Gastroesophageal sphincter (tissue), 4 donors: ENCODE results near the gene EDN1. TPM values are rescaled to one million over a fixed set of nuclear protein-coding genes. Genes with fewer than 3 reads are reported as not detected.

Experiments
- ATAC-seq: fragments of 150-250 bp; one replicate; pipeline ENCODE4 v1.9.1; 2016; ENCODE audit warnings: mild to moderate bottlenecking, moderate library complexity
- H3K27ac ChIP-seq, 4 donors: fragments of 200-600 bp; sonication (generic) in 3 of 4; 1 replicate in 3 of 4; 2 replicates in 1 of 4; pipeline ENCODE4 v1.5.1; 2016 to 2019
- H3K27me3 ChIP-seq: fragments of 200-600 bp; sonication (generic); one replicate; pipeline ENCODE4 v1.5.1; 2019
- H3K36me3 ChIP-seq, 2 donors: fragments of 200-600 bp; sonication (generic); one replicate each; pipeline ENCODE4 v1.5.1; 2019; ENCODE audit warnings: control low read depth in 1 of 2
- H3K4me1 ChIP-seq, 3 donors: fragments of 200-600 bp; sonication (generic); 1 replicate in 2 of 3; 2 replicates in 1 of 3; pipeline ENCODE4 v1.5.1; 2016 to 2019; ENCODE audit warnings: control low read depth in 2 of 3
- H3K4me3 ChIP-seq, 2 donors: fragments of 200-600 bp; sonication (generic); one replicate each; pipeline ENCODE4 v1.5.1; 2019; ENCODE audit warnings: mild to moderate bottlenecking in 1 of 2, moderate library complexity in 1 of 2
- H3K9me3 ChIP-seq, 3 donors: fragments of 200-600 bp; sonication (generic); one replicate each; pipeline ENCODE4 v1.5.1; 2017 to 2019; ENCODE audit warnings: control low read depth in 2 of 3
- EP300 ChIP-seq: sonication (generic); formaldehyde crosslinking; IDR thresholded peaks from one replicate; pipeline ENCODE4 v1.6.1; 2017; ENCODE audit warnings: antibody characterized with exemption, mild to moderate bottlenecking
- POLR2A ChIP-seq, 2 donors: fragments of 450-650 bp; IDR thresholded peaks; one replicate each; pipeline ENCODE4 v1.6.1; 2017; ENCODE audit warnings: antibody characterized with exemption in 2 of 2, mild to moderate bottlenecking in 2 of 2, moderate library complexity in 1 of 2
- POLR2AphosphoS5 ChIP-seq: sonication (generic); formaldehyde crosslinking; IDR thresholded peaks from one replicate; pipeline ENCODE4 v1.6.1; 2017; ENCODE audit warnings: antibody characterized with exemption
- WGBS, 2 donors: methylation state at CpG; one replicate each; pipeline ENCODE4 v1.1.5; 2018; ENCODE audit warnings: low coverage in 1 of 2; 5-methylcytosine and 5-hydroxymethylcytosine counted together
- total RNA-seq, 4 donors: library from RNA; depleted of rRNA; stranded (reverse); fragments of >200 nt; gene quantifications; one replicate each; pipeline ENCODE4 v1.1.0, GENCODE V29; 2016
- TF ChIP-seq, protein P1 (sequence below), 4 experiments: fragments of 200-600 bp in 2 of 4; fragments of 450-650 bp in 2 of 4; sonication (generic) in 1 of 4; IDR thresholded peaks; one replicate each; pipeline ENCODE4 v1.5.1; 2017 to 2019; ENCODE audit warnings: antibody characterized with exemption in 4 of 4, mild to moderate bottlenecking in 2 of 4, moderate library complexity in 2 of 4

EDN1 gene
- 10 to 100 TPM in 3 of 4 donors, 1 to 10 TPM in 1; 3.6 to 39.6 (median 15.1) TPM for total RNA-seq

GRCh38 chr6:12289933-12290820, at the start of gene EDN1:
Gene EDN1 (plus strand): TSS chr6:12290361. CDS start chr6:12290630, 269 bp downstream.
- Histone ChIP-seq H3K27ac (peak within 1 kb of the TSS in 3 of 4 donors; percentile 16 to 61 (median 43)), H3K36me3 (peaks cover 0 to 7% of the 10 kb centered on the region in 2 donors), H3K4me3 (peak within 1 kb of the TSS; percentile 41 to 54), H3K9me3 (no peaks in the 10 kb centered on the region), H3K27me3 (peaks cover 20% of the 10 kb centered on the region), H3K4me1 (peaks cover 0 to 25% (median 0%) of the 10 kb centered on the region in 3 donors)
- TF ChIP-seq EP300 (no peak), POLR2AphosphoS5 (peak; percentile 48), POLR2A (IDR thresholded peaks at IDR 0.05) (peak in 1 of 2 donors; percentile 31)
- TF ChIP-seq, protein P1, sequence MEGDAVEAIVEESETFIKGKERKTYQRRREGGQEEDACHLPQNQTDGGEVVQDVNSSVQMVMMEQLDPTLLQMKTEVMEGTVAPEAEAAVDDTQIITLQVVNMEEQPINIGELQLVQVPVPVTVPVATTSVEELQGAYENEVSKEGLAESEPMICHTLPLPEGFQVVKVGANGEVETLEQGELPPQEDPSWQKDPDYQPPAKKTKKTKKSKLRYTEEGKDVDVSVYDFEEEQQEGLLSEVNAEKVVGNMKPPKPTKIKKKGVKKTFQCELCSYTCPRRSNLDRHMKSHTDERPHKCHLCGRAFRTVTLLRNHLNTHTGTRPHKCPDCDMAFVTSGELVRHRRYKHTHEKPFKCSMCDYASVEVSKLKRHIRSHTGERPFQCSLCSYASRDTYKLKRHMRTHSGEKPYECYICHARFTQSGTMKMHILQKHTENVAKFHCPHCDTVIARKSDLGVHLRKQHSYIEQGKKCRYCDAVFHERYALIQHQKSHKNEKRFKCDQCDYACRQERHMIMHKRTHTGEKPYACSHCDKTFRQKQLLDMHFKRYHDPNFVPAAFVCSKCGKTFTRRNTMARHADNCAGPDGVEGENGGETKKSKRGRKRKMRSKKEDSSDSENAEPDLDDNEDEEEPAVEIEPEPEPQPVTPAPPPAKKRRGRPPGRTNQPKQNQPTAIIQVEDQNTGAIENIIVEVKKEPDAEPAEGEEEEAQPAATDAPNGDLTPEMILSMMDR (IDR thresholded peaks at IDR 0.05) = peak in 3 of 4 experiments; percentile 58 to 67 (median 64)
- ATAC-seq = peak; percentile 82
- 0 to 1% methylated on average over 23 to 33 of the region's 38 CpGs for WGBS, 2 donors

DNA sequence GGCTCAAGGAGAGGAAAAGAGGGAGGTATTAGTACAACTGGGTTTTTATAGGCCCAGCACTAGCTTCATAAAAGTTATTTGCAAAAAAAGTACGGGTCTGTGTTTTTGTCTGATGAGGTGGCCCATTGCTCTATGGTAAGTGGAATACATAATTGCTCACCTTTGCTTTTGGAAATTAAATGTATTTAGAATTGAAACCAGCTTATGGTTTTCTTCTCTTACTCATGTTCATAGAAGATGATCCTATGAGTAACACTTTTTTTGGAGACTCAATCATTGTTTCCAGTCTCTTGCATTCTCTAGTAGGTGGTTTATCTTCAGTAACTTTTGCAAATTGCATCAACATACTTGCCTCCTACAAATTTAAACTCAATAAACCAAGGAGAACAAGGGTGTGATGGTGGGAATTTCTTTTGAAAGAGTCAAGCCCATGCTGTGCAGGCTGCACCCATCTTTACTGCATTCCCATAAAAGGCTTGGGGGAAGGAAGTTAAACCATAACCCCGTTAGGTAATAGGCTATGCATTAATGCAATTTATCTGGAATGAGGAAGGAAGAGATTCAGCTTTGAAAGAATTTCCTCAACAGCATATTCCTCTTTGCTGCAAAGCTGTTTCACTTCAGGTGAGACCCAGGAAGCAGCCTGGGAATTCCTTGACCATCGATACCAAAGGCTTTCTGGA, 48.5 kb upstream of the EDN1 start:
- Histone ChIP-seq H3K4me3 (no peak overlapping the region), H3K27ac (no peak overlapping the region), H3K27me3 (peaks cover 4% of the 10 kb centered on the region), H3K4me1 (no peaks in the 10 kb centered on the region), H3K36me3 (no peaks in the 10 kb centered on the region), H3K9me3 (no peaks in the 10 kb centered on the region)
- WGBS, 2 donors = 78 to 87% methylated on average over 2 to 3 of the region's 3 CpGs
- TF ChIP-seq POLR2A (IDR thresholded peaks at IDR 0.05) = no peak
- TF ChIP-seq POLR2AphosphoS5 = no peak
- TF ChIP-seq EP300 = no peak
- TF ChIP-seq, protein P1 (IDR thresholded peaks at IDR 0.05) = no peak
- ATAC-seq = no peak

- H3K4me1 ChIP-seq = no peaks in the 10 kb centered on the region
- no peak overlapping the region for H3K27ac ChIP-seq
- 100% methylated on average over 1 to 2 of the region's 2 CpGs for WGBS, 2 donors
- TF ChIP-seq POLR2AphosphoS5 (no peak), POLR2A (IDR thresholded peaks at IDR 0.05) (no peak), EP300 (no peak)
- TF ChIP-seq, protein P1 (IDR thresholded peaks at IDR 0.05) = no peak
- no peak for ATAC-seq
- H3K27me3 ChIP-seq = peaks cover 3% of the 10 kb centered on the region
- no peaks in the 10 kb centered on the region for H3K9me3 ChIP-seq
- H3K4me3 ChIP-seq = no peak overlapping the region
- no peaks in the 10 kb centered on the region for H3K36me3 ChIP-seq
These were observed 47.0 kb upstream of the EDN1 start for GRCh38 chr6:12243169-12243568.

- no peaks in the 10 kb centered on the region for H3K36me3 ChIP-seq
- TF ChIP-seq POLR2A (IDR thresholded peaks at IDR 0.05) = no peak
- no peak for TF ChIP-seq EP300
- no peak for TF ChIP-seq POLR2AphosphoS5
- TF ChIP-seq, protein P1 (IDR thresholded peaks at IDR 0.05) = no peak
- ATAC-seq = no peak
- H3K4me1 ChIP-seq = no peaks in the 10 kb centered on the region
- no peaks in the 10 kb centered on the region for H3K27me3 ChIP-seq
- WGBS, 2 donors = 40 to 64% methylated on average over 1 of the region's 1 CpG
- no peak overlapping the region for H3K27ac ChIP-seq
- H3K9me3 ChIP-seq = no peaks in the 10 kb centered on the region
- no peak overlapping the region for H3K4me3 ChIP-seq
These were observed 44.8 kb upstream of the EDN1 start for GRCh38 chr6:12245360-12245759.
